ENCODE data around the gene IDE.

Gene IDE

DNA sequence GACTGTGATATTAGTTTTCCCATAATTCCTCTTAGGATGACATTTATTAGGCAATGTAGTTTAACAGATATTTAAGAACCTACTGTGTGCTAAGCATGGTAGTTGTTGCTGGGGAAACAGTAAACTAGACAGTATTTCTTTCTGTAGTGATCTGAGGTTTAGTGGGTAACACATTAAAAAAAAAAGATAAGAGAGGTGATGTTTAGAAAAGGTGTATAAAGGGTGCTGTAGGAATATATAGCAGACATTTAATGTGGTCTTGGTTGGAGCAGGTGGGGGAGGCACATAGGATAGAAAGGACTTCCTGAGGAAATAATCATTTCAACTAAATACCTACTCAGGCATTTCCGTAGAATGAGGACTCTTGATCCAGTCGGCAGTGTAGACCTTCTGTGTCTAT lies 30.9 kb upstream of the IDE start:
- Histone ChIP-seq H3K9me2 (replicated peaks; ENCODE audit: insufficient read depth, low read length) (no peaks in the 10 kb centered on the region), H3K9ac (ENCODE audit: low read length) (no peak overlapping the region), H3K4me2 (ENCODE audit: low read depth, low read length, poor library complexity, severe bottlenecking) (no peak overlapping the region), H3K79me2 (ENCODE audit: insufficient read depth, low read length) (peaks cover 95% of the 10 kb centered on the region), H3F3A (ENCODE audit: insufficient read depth) (peaks cover 21% of the 10 kb centered on the region; the same call in 1 of the 2 replicates), H3K27me3 (ENCODE audit: low read length) (no peaks in the 10 kb centered on the region), H3K27ac (ENCODE audit: low read depth, low read length) (no peak overlapping the region), H3K9me3 (ENCODE audit: insufficient read depth, low read length) (no peaks in the 10 kb centered on the region), H3K4me3 (ENCODE audit: insufficient read depth, low read length, poor library complexity, severe bottlenecking) (no peak overlapping the region), H3K36me3 (ENCODE audit: low read length) (peaks cover 27% of the 10 kb centered on the region), H2AFZ (ENCODE audit: low read depth, low read length, severe bottlenecking) (no peak overlapping the region), H4K20me1 (ENCODE audit: low read depth, low read length) (peaks cover 34% of the 10 kb centered on the region)
- TF ChIP-seq, protein P1, sequence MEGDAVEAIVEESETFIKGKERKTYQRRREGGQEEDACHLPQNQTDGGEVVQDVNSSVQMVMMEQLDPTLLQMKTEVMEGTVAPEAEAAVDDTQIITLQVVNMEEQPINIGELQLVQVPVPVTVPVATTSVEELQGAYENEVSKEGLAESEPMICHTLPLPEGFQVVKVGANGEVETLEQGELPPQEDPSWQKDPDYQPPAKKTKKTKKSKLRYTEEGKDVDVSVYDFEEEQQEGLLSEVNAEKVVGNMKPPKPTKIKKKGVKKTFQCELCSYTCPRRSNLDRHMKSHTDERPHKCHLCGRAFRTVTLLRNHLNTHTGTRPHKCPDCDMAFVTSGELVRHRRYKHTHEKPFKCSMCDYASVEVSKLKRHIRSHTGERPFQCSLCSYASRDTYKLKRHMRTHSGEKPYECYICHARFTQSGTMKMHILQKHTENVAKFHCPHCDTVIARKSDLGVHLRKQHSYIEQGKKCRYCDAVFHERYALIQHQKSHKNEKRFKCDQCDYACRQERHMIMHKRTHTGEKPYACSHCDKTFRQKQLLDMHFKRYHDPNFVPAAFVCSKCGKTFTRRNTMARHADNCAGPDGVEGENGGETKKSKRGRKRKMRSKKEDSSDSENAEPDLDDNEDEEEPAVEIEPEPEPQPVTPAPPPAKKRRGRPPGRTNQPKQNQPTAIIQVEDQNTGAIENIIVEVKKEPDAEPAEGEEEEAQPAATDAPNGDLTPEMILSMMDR (IDR thresholded peaks at IDR 0.05; ENCODE audit: insufficient read depth, low read length, poor library complexity, severe bottlenecking): no peak
- no peak for TF ChIP-seq EZH2phosphoT487 (conservative IDR thresholded peaks at IDR 0.05; ENCODE audit: low read length)

DNA sequence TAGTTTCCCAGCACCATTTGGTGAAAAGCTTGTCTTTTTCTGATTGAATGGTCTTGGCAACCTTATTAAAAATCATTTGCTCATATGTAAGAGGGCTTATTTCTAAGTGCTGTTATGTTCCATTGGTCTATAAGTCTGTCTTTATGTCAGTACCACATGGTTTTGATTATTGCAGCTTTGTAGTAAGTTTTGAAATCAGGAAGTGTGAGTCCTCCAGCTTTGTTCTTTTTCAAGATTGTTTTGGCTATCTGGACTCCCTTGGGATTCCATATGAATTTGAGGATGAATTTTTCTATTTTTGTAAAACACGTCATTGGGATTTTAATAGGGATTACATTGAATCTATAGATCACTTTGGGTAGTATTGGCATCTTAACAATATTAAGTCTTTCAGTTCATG lies 24.4 kb upstream of the IDE start:
- Histone ChIP-seq H3K4me2 (ENCODE audit: low read depth, low read length, poor library complexity, severe bottlenecking) (peak overlapping the region; percentile 99), H2AFZ (ENCODE audit: low read depth, low read length, severe bottlenecking) (no peak overlapping the region)
- TF ChIP-seq EZH2phosphoT487 (conservative IDR thresholded peaks at IDR 0.05; ENCODE audit: low read length): no peak
- TF ChIP-seq, protein P1 (IDR thresholded peaks at IDR 0.05; ENCODE audit: insufficient read depth, low read length, poor library complexity, severe bottlenecking): no peak

DNA sequence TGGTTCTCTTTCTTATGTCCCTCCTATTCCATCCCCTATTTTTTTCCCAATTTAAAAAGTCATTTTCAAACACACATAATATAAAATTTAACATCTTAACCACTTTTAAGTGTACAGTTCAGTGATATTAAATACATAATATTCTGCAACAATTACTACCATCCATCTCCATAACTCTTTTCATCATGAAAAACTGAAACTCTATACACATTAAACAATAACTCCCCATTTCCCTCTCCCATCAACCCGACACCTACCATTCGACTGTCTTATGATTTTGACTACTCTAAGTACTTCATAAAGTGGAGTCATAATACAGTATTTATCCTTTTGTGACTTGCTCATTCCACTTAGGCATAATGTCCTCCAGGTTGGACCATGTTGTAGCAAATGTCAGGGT lies 21.6 kb upstream of the IDE start:
- TF ChIP-seq, protein P1 (IDR thresholded peaks at IDR 0.05; ENCODE audit: insufficient read depth, low read length, poor library complexity, severe bottlenecking): no peak
- no peak for TF ChIP-seq EZH2phosphoT487 (conservative IDR thresholded peaks at IDR 0.05; ENCODE audit: low read length)
- Histone ChIP-seq H3K27me3 (ENCODE audit: low read length) (no peaks in the 10 kb centered on the region), H3F3A (ENCODE audit: insufficient read depth) (peaks cover 33% of the 10 kb centered on the region), H3K4me3 (ENCODE audit: insufficient read depth, low read length, poor library complexity, severe bottlenecking) (peak overlapping the region; percentile 99), H4K20me1 (ENCODE audit: low read depth, low read length) (peaks cover 24% of the 10 kb centered on the region), H3K4me2 (ENCODE audit: low read depth, low read length, poor library complexity, severe bottlenecking) (peak overlapping the region; percentile 99), H3K9ac (ENCODE audit: low read length) (peak overlapping the region; percentile 92), H3K9me3 (ENCODE audit: insufficient read depth, low read length) (no peaks in the 10 kb centered on the region), H3K79me2 (ENCODE audit: insufficient read depth, low read length) (peaks cover 76% of the 10 kb centered on the region), H3K9me2 (replicated peaks; ENCODE audit: insufficient read depth, low read length) (no peaks in the 10 kb centered on the region), H3K27ac (ENCODE audit: low read depth, low read length) (peak overlapping the region; percentile 31; the same call in 1 of the 2 replicates), H2AFZ (ENCODE audit: low read depth, low read length, severe bottlenecking) (no peak overlapping the region), H3K36me3 (ENCODE audit: low read length) (peaks cover 8% of the 10 kb centered on the region)

More for the DNA sequence above, 24.4 kb upstream of the IDE start:
- Histone ChIP-seq H4K20me1 (ENCODE audit: low read depth, low read length) (peaks cover 34% of the 10 kb centered on the region), H3F3A (ENCODE audit: insufficient read depth) (peaks cover 11% of the 10 kb centered on the region; the same call in 1 of the 2 replicates), H3K27me3 (ENCODE audit: low read length) (no peaks in the 10 kb centered on the region), H3K4me3 (ENCODE audit: insufficient read depth, low read length, poor library complexity, severe bottlenecking) (no peak overlapping the region), H3K79me2 (ENCODE audit: insufficient read depth, low read length) (peaks cover 100% of the 10 kb centered on the region), H3K36me3 (ENCODE audit: low read length) (peaks cover 8% of the 10 kb centered on the region), H3K9ac (ENCODE audit: low read length) (no peak overlapping the region), H3K27ac (ENCODE audit: low read depth, low read length) (0 out of 2 replicates have a peak overlapping the region, but pooled peaks have one; percentile 19), H3K9me2 (replicated peaks; ENCODE audit: insufficient read depth, low read length) (no peaks in the 10 kb centered on the region), H3K9me3 (ENCODE audit: insufficient read depth, low read length) (no peaks in the 10 kb centered on the region)
